Right atrium auricular region (tissue), 2 donors: ENCODE data around the gene PCDH19. TPM values are rescaled to one million over a fixed set of nuclear protein-coding genes. Genes with fewer than 3 reads are reported as not detected.
"Not testable (repeated sequence)": the region's sequence is repeated elsewhere in the genome, so short reads cannot be mapped to it uniquely, and the experiment has no call there.

Source experiments
- DNase-seq: peaks from one replicate; pipeline ENCODE4 v3.0.0-alpha.2; 2019; ENCODE audit warnings: low spot score
- H3K27ac ChIP-seq, 2 donors: fragments of 200-600 bp; sonication (generic); 1 replicate in 1 of 2; 2 replicates in 1 of 2; pipeline ENCODE4 v1.5.1; 2016 to 2019
- H3K27me3 ChIP-seq, 2 donors: fragments of 200-600 bp; sonication (generic); one replicate each; pipeline versions ENCODE4 v1.5.1 to v1.6.0; 2017 to 2019
- H3K36me3 ChIP-seq: fragments of 200-600 bp; sonication (generic); one replicate; pipeline ENCODE4 v1.5.1; 2016
- H3K4me1 ChIP-seq, 2 donors: fragments of 200-600 bp; sonication (generic); one replicate each; pipeline versions ENCODE4 v1.5.1 to v1.6.0; 2017 to 2019
- H3K4me3 ChIP-seq, 2 donors: fragments of 200-600 bp; sonication (generic); 1 replicate in 1 of 2; 2 replicates in 1 of 2; pipeline ENCODE4 v1.5.1; 2017 to 2019; ENCODE audit warnings: mild to moderate bottlenecking in 1 of 2, moderate library complexity in 1 of 2
- H3K9me3 ChIP-seq, 2 donors: fragments of 200-600 bp; sonication (generic); one replicate each; pipeline ENCODE4 v1.5.1; 2019
- total RNA-seq, 2 donors: library from RNA; depleted of rRNA; stranded (reverse); fragments of >200 nt; gene quantifications; one replicate each; pipeline ENCODE4 v1.1.0, GENCODE V29; 2016
- TF ChIP-seq, protein P1 (sequence below), 2 donors: fragments of 200-600 bp; sonication (generic); IDR thresholded peaks; one replicate each; pipeline ENCODE4 v1.5.1; 2019; ENCODE audit warnings: antibody characterized with exemption in 2 of 2

Gene PCDH19, protein sequence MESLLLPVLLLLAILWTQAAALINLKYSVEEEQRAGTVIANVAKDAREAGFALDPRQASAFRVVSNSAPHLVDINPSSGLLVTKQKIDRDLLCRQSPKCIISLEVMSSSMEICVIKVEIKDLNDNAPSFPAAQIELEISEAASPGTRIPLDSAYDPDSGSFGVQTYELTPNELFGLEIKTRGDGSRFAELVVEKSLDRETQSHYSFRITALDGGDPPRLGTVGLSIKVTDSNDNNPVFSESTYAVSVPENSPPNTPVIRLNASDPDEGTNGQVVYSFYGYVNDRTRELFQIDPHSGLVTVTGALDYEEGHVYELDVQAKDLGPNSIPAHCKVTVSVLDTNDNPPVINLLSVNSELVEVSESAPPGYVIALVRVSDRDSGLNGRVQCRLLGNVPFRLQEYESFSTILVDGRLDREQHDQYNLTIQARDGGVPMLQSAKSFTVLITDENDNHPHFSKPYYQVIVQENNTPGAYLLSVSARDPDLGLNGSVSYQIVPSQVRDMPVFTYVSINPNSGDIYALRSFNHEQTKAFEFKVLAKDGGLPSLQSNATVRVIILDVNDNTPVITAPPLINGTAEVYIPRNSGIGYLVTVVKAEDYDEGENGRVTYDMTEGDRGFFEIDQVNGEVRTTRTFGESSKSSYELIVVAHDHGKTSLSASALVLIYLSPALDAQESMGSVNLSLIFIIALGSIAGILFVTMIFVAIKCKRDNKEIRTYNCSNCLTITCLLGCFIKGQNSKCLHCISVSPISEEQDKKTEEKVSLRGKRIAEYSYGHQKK (N-terminal part only)
- total RNA-seq: under 1 TPM; 0.51 to 0.56 TPM

DNA sequence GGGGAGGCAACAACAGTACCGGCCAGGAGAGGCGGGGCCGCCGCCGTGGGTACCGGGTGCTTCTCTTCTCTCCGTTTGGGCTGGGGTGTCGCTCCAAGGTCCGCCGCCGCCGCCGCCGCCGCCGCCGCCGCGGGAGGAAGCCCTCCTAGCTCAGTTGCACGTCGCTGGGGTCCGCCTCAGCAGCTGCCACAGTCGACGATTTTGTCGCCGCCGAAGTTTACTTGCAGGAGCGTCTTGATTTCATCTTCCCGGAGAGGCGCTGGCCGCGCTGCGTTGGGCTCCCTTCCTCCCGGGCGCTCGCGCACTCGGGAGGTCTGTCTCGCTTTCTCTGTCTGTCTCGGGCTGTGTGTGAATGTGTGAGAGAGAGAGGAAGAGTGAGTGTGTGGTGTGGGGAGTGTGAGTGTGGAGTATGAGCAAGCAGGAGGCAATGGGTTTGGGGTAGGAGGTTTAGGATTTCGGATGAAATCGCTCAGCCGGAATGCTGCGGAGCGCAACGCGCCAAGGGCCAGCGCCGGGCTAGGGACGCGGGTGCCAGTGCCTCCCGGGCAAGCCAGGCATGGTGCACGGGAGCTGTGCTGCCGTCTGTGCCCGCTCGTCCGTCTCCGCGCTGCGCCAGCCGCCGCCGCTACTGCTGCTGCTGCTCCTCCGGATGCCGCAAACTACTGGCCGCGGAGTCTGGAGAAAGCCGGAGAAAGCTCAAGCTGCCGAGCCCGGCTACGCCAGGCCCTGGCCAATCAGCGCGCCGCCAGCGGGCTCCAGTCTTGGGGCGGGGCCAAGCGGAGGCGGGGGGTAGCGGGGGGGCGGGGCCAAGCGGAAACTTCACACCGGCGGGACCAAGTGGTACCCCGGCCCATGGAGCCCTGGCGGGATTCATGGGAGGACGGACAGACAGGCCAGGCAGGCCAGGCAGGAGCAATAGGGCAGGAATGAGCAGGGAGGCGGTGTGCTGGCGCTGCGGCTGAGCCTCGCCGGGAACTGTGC, at the start of gene PCDH19:
TSS of gene PCDH19 (minus strand) at position 664 of the 981 bp plus-strand sequence. CDS start 1,676 bp downstream, outside the sequence.
- no peaks in the 10 kb centered on the region for H3K36me3 ChIP-seq
- H3K4me1 ChIP-seq: peaks cover 0 to 7% of the 10 kb centered on the region in 2 donors
- peak within 1 kb of the TSS; percentile 24 to 38 for H3K4me3 ChIP-seq
- DNase-seq: no peak
- H3K9me3 ChIP-seq: no peaks in the 10 kb centered on the region
- H3K27me3 ChIP-seq: peaks cover 4 to 31% of the 10 kb centered on the region in 2 donors
- no peak within 1 kb of the TSS for H3K27ac ChIP-seq
- TF ChIP-seq, protein P1, sequence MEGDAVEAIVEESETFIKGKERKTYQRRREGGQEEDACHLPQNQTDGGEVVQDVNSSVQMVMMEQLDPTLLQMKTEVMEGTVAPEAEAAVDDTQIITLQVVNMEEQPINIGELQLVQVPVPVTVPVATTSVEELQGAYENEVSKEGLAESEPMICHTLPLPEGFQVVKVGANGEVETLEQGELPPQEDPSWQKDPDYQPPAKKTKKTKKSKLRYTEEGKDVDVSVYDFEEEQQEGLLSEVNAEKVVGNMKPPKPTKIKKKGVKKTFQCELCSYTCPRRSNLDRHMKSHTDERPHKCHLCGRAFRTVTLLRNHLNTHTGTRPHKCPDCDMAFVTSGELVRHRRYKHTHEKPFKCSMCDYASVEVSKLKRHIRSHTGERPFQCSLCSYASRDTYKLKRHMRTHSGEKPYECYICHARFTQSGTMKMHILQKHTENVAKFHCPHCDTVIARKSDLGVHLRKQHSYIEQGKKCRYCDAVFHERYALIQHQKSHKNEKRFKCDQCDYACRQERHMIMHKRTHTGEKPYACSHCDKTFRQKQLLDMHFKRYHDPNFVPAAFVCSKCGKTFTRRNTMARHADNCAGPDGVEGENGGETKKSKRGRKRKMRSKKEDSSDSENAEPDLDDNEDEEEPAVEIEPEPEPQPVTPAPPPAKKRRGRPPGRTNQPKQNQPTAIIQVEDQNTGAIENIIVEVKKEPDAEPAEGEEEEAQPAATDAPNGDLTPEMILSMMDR (IDR thresholded peaks at IDR 0.05): no peak

DNA sequence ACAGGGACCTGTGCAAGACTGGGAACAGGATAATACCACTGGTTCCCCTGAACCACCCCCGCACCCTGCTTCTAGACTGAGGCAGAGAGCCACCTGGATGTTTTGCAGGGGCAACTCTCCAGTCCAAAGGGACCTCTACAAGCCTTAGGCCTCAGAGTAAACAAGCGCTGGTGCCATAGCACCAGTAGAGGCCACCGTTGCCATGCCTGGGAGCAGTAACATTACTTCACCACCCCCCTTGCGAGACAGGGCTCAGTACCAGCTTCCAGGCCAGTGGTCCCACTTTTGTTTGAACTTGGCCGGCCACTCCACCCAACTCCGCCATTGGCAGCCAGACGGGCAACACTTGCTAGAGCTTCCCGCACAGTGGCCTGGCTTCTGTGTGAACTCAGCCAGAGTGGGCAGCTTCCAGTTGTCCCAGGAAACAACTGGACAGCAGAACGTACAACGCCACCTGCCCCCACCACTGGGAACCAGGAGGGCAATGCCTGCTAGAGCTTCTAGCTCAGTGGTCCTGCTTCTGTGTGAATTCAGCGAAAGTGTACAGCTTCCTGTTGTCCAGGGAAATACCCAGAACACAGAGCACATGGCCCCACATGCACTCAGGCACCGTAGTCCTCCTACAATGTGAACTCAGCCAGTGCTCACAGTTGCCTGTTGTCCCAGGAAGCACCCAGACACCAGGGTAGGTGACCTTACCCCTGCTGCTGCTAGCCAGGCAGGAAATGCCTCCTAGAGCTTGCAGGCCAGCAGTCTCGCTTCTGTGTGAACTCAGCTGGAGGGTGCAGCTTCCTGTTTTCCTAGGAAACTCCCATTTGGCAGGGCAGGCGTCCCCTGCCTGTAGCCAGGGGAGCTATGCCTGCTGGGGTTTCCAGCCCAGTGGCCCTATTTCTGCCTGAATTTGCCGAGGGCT, 39.9 kb upstream of the PCDH19 start:
- no peaks in the 10 kb centered on the region for H3K36me3 ChIP-seq
- no peaks in the 10 kb centered on the region for H3K27me3 ChIP-seq
- TF ChIP-seq, protein P1 (IDR thresholded peaks at IDR 0.05): no peak
- no peak for DNase-seq
- no peak overlapping the region for H3K27ac ChIP-seq
- H3K4me1 ChIP-seq: peaks cover 0 to 5% of the 10 kb centered on the region in 2 donors
- no peaks in the 10 kb centered on the region for H3K9me3 ChIP-seq
- H3K4me3 ChIP-seq: no peak overlapping the region

DNA sequence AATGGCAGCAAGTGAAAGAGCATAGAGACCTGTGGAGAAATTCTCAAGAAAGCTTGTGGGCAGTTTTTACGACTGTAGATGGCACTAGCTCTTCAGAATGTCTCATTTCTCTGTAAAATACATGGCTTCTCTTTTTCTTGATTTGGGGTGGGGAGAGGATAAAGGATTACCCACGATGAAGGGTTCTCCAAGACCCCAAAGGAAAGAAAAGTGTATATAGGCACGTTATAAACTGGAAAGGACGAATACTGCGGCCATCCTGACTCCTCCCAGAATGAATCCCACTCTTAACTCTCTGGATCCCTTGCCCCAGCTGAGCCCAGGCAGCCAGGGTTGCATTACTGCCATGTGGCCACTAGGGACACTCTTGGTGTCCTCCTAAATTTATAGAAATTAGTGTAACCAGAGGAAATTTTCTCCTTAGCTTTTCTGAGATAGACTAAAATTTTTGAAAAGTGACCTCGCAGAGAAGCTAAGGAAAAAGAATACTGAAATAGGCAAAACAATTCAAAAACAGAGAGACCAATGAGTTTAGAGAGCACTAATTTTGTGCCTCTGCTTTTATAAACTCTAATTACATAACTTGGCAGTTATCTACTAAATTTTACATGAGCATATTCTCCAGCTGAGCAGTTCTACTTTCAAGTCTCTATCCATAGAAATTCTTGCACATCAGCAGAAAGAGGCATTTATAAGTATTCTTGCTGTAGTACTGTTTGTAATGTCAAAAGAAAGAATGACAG, 37.8 kb upstream of the PCDH19 start:
- no peaks in the 10 kb centered on the region for H3K27me3 ChIP-seq
- H3K27ac ChIP-seq: no peak overlapping the region
- H3K36me3 ChIP-seq: no peaks in the 10 kb centered on the region
- DNase-seq: peak; percentile 60
- TF ChIP-seq, protein P1 (IDR thresholded peaks at IDR 0.05): peak; percentile 78 to 91
- H3K4me1 ChIP-seq: peaks cover 0 to 5% of the 10 kb centered on the region in 2 donors
- H3K9me3 ChIP-seq: no peaks in the 10 kb centered on the region
- no peak overlapping the region for H3K4me3 ChIP-seq

DNA sequence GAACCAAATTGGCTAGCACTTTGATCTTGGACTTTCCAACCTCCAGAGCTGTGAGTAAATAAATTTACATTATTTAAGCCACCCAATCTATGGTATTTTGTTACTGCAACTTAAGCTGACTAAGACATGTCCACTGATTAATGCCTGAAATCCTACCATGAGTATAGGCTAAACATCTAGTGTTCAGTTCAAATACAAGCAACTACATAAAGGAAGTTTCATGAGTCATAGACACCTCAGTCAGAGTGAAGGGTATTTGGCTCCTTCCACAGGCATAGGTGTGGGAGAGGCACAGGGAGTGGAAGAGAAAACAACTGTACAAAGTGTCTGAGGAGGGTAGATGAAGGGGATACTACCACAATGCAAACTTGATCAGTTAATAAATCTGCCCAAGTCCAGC, 35.5 kb upstream of the PCDH19 start:
- Histone ChIP-seq H3K27ac (no peak overlapping the region), H3K9me3 (no peaks in the 10 kb centered on the region), H3K4me3 (no peak overlapping the region), H3K36me3 (no peaks in the 10 kb centered on the region), H3K27me3 (no peaks in the 10 kb centered on the region), H3K4me1 (peaks cover 0 to 4% of the 10 kb centered on the region in 2 donors)
- DNase-seq: no peak
- TF ChIP-seq, protein P1 (IDR thresholded peaks at IDR 0.05): no peak

DNA sequence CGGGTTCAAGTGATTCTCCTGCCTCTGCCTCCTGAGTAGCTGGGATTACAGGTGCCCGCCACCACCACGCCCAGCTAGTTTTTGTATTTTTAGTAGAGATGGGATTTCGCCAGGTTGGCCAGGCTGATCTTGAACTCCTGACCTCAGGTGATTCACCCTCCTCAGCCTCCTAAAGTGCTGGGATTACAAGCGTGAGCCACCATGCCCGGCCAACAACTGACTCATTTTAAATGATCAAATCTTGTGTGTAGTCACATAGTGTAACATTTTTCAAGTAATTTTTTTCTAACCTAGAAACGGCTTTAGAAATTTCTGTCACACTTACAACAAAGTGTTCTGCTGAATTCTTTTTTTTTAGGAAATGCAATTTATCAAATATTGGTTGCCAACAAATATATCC, 31.2 kb upstream of the PCDH19 start:
- not testable (repeated sequence) for H3K36me3 ChIP-seq, H3K4me3 ChIP-seq, H3K27me3 ChIP-seq, H3K9me3 ChIP-seq, DNase-seq, H3K4me1 ChIP-seq, H3K27ac ChIP-seq
